Measurements from ENCODE around the gene POLR1H. TPM values are rescaled to one million over a fixed set of nuclear protein-coding genes. Genes with fewer than 3 reads are reported as not detected.

The POLR1H gene
- total RNA-seq, 2 donors from 2014 or later = 41.5 to 58.1 TPM

- Mint-ChIP-seq H3K27ac (no peak overlapping the region), H3K27me3 (peaks cover 46 to 50% of the 10 kb centered on the region in 2 donors), H3K4me3 (no peak overlapping the region), H3K36me3 (no peaks in the 10 kb centered on the region), H3K9me3 (no peaks in the 10 kb centered on the region), H3K4me1 (ENCODE audit: low read depth in 2 of 2) (peaks cover 14 to 18% of the 10 kb centered on the region in 2 donors)
- DNase-seq (ENCODE audit: low spot score) (no peak), ATAC-seq (no peak)
These were observed 51.4 kb downstream of the POLR1H start for GRCh38 chr6:30112402-30112994.

GRCh38 chr6:30113003-30113759, 52.1 kb downstream of the POLR1H start, which contains the start of gene TRIM31:
Gene TRIM31 (minus strand): TSS chr6:30113090. CDS start chr6:30112805, 285 bp downstream.
- H3K27me3 Mint-ChIP-seq = peaks cover 43 to 50% of the 10 kb centered on the region in 2 donors
- H3K4me1 Mint-ChIP-seq (ENCODE audit: low read depth in 2 of 2) = peaks cover 10 to 15% of the 10 kb centered on the region in 2 donors
- no peak for ATAC-seq
- H3K4me3 Mint-ChIP-seq = no peak within 1 kb of the TSS
- DNase-seq (ENCODE audit: low spot score) = no peak
- no peaks in the 10 kb centered on the region for H3K9me3 Mint-ChIP-seq
- H3K36me3 Mint-ChIP-seq = no peaks in the 10 kb centered on the region
- no peak within 1 kb of the TSS for H3K27ac Mint-ChIP-seq

GRCh38 chr6:30113841-30114240, 52.8 kb downstream of the POLR1H start:
- H3K27ac Mint-ChIP-seq = no peak overlapping the region
- ATAC-seq (no peak), DNase-seq (ENCODE audit: low spot score) (no peak)
- no peaks in the 10 kb centered on the region for H3K36me3 Mint-ChIP-seq
- H3K27me3 Mint-ChIP-seq = peaks cover 37 to 45% of the 10 kb centered on the region in 2 donors
- no peaks in the 10 kb centered on the region for H3K9me3 Mint-ChIP-seq
- no peak overlapping the region for H3K4me3 Mint-ChIP-seq
- peaks cover 10% of the 10 kb centered on the region in 2 donors for H3K4me1 Mint-ChIP-seq (ENCODE audit: low read depth in 2 of 2)

Other genes starting within 250 kb of the POLR1H start
- 1 to 10 TPM; 2.8 to 3.3 TPM for gene HLA-G, start 233.4 kb upstream of the POLR1H start, total RNA-seq
- 1,000 to 10,000 TPM; 1,618 to 3,352 TPM for gene HLA-A, start 118.7 kb upstream of the POLR1H start, total RNA-seq
- gene PPP1R11, start 5.9 kb downstream of the POLR1H start, total RNA-seq = 10 to 100 TPM; 50.3 to 82.0 TPM
- gene RNF39, start 14.5 kb downstream of the POLR1H start, total RNA-seq = not detected
- not detected for gene TRIM31, start 51.8 kb downstream of the POLR1H start, total RNA-seq
- gene TRIM40, start 74.9 kb downstream of the POLR1H start, total RNA-seq = not detected
- not detected for gene TRIM10, start 99.9 kb downstream of the POLR1H start, total RNA-seq
- under 1 TPM in 1 of 2 donors, not detected in 1; 0.20 TPM for gene TRIM15, start 102.3 kb downstream of the POLR1H start, total RNA-seq
- 10 to 100 TPM; 87.5 to 92.0 TPM for gene TRIM26, start 152.1 kb downstream of the POLR1H start, total RNA-seq